NCI-H1694 (cell line): ENCODE results near the gene CRYZL1.

Experiments
- DNase-seq: peaks from one replicate; lab custom pipeline; 2025; lab: John Stamatoyannopoulos, UW

CRYZL1 gene

GRCh38 chr21:33541105-33541711 is 100.3 kb downstream of the CRYZL1 start:
- DNase-seq: no peak

DNA sequence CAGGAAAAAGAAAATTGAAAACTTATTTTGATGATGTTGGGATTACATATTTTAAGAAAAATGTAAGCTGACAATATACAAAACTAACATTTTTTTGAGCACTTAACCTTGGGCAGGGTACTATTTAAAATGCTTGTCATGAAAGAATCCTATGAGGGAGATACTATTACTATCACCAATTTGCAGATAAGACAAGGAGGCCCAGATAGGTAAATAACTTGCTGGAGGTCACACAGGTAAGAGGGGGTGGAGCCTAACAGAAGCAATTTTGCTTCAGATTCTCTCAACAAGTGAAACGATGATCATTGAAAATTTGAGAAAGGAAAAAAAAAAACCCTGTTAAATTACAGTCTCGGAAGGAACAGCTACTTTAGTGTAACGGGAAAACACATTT is 100.8 kb downstream of the CRYZL1 start:
- no peak for DNase-seq

GRCh38 chr21:33539616-33540015 is 101.9 kb downstream of the CRYZL1 start:
- DNase-seq: no peak
